IMR-90 (cell line): ENCODE measurements around the gene CABP4. TPM values are rescaled to one million over a fixed set of nuclear protein-coding genes. Genes with fewer than 3 reads are reported as not detected.

ENCODE experiments used
- ATAC-seq: fragments of 200-7000 bp; cut with Tn5 transposase; 2 replicates; pipeline ENCODE4 v1.9.1; 2020; ENCODE audit warnings: low read depth, mild to moderate bottlenecking, moderate library complexity
- BruUV-seq: library from RNA; stranded (reverse); fragments of 400-500 nt; replicated peaks from 2 replicates; lab custom pipeline; 2021; lab: Mats Ljungman, UMichigan
- CTCF ChIA-PET: fragments of 300-600 bp; formaldehyde crosslinking; extraction: SDS; loops from one replicate; lab custom pipeline; 2021; ENCODE audit warnings: antibody characterized with exemption; lab: Yijun Ruan, JAX
- POLR2A ChIA-PET: fragments of 300-600 bp; sonication (Branson Sonifier 250); formaldehyde crosslinking; loops from one replicate; lab custom pipeline; 2022; ENCODE audit warnings: antibody characterized with exemption; ENCODE audit not compliant: unreplicated experiment; lab: Charles Lee
- DNase-seq: peaks from one replicate; pipeline ENCODE4 v3.0.0; 2013
- H2AFZ ChIP-seq: replicated peaks from 2 replicates; pipeline ENCODE3; 2013; ENCODE audit warnings: low read length, mild to moderate bottlenecking; ENCODE audit not compliant: poor library complexity
- H2AK5ac ChIP-seq: 2 replicates; pipeline ENCODE4 v1.6.1; 2013; ENCODE audit warnings: low read depth, low read length, inconsistent platforms
- H2AK9ac ChIP-seq: replicated peaks from 2 replicates; pipeline ENCODE3; 2013; ENCODE audit warnings: mild to moderate bottlenecking, low read depth, low read length, moderate library complexity; ENCODE audit not compliant: poor library complexity
- H2BK120ac ChIP-seq: 2 replicates; pipeline ENCODE4 v1.6.1; 2013; ENCODE audit warnings: low read depth, low read length, inconsistent platforms
- H2BK15ac ChIP-seq: 3 replicates; pipeline ENCODE4 v1.6.1; 2013; ENCODE audit warnings: low read depth, low read length, inconsistent platforms
- H2BK20ac ChIP-seq: 2 replicates; pipeline ENCODE4 v1.6.1; 2013; ENCODE audit warnings: low read depth, mild to moderate bottlenecking, inconsistent platforms, low read length, moderate library complexity
- H2BK5ac ChIP-seq: 2 replicates; pipeline ENCODE4 v1.6.1; 2013; ENCODE audit warnings: mild to moderate bottlenecking, low read depth, low read length, inconsistent platforms; ENCODE audit not compliant: poor library complexity, severe bottlenecking
- H3K14ac ChIP-seq: replicated peaks from 2 replicates; pipeline ENCODE4 v1.6.1; 2013; ENCODE audit warnings: low read depth, low read length, inconsistent platforms
- H3K18ac ChIP-seq: 2 replicates; pipeline ENCODE4 v1.6.1; 2013; ENCODE audit warnings: low read depth, low read length, control low read depth
- H3K23ac ChIP-seq: 2 replicates; pipeline ENCODE4 v1.6.1; 2013; ENCODE audit warnings: low read depth, low read length, inconsistent platforms
- H3K27ac ChIP-seq: 2 replicates; pipeline ENCODE4 v1.5.1; 2013; ENCODE audit warnings: mild to moderate bottlenecking, control low read depth, low read length; ENCODE audit not compliant: insufficient read depth
- H3K27me3 ChIP-seq: 2 replicates; pipeline ENCODE4 v1.6.1; 2013; ENCODE audit warnings: low read length; ENCODE audit not compliant: control insufficient read depth, insufficient read depth
- H3K36me3 ChIP-seq: 2 replicates; pipeline ENCODE4 v1.6.1; 2013; ENCODE audit warnings: low read length, mixed read lengths; ENCODE audit not compliant: control insufficient read depth, insufficient read depth
- H3K4ac ChIP-seq: 2 replicates; pipeline ENCODE4 v1.6.1; 2013; ENCODE audit warnings: low read depth, low read length, inconsistent platforms
- H3K4me1 ChIP-seq: 2 replicates; pipeline ENCODE4 v1.6.1; 2013; ENCODE audit warnings: low read length, mixed read lengths; ENCODE audit not compliant: control insufficient read depth, insufficient read depth
- H3K4me2 ChIP-seq: 2 replicates; pipeline ENCODE4 v1.6.1; 2013; ENCODE audit warnings: low read depth, mild to moderate bottlenecking, control low read depth, low read length, moderate library complexity
- H3K4me3 ChIP-seq: 2 replicates; pipeline ENCODE4 v1.5.1; 2013; ENCODE audit warnings: low read depth, mild to moderate bottlenecking, control low read depth, low read length, moderate library complexity; ENCODE audit not compliant: insufficient read depth
- H3K56ac ChIP-seq: 2 replicates; pipeline ENCODE4 v1.6.1; 2013; ENCODE audit warnings: low read length, inconsistent platforms; ENCODE audit not compliant: insufficient read depth; ENCODE audit errors: extremely low read depth
- H3K79me1 ChIP-seq, 2 experiments: 2 replicates each; pipeline ENCODE4 v1.6.1; 2013; ENCODE audit warnings: low read length in 2 of 2, inconsistent platforms in 1 of 2, low read depth in 1 of 2
- H3K9ac ChIP-seq: 2 replicates; pipeline ENCODE4 v1.6.1; 2013; ENCODE audit warnings: low read depth, low read length, control low read depth
- H3K9me1 ChIP-seq: 2 replicates; pipeline ENCODE4 v1.6.1; 2013; ENCODE audit warnings: low read length, inconsistent platforms; ENCODE audit not compliant: insufficient read depth
- H3K9me3 ChIP-seq: 2 replicates; pipeline ENCODE4 v1.6.1; 2013; ENCODE audit warnings: low read length; ENCODE audit not compliant: control insufficient read depth, insufficient read depth
- H4K20me1 ChIP-seq: 2 replicates; pipeline ENCODE4 v1.6.1; 2013; ENCODE audit warnings: low read length, inconsistent platforms; ENCODE audit not compliant: insufficient read depth
- H4K5ac ChIP-seq: 2 replicates; pipeline ENCODE4 v1.6.1; 2013; ENCODE audit warnings: mild to moderate bottlenecking, low read depth, low read length, control low read depth
- H4K8ac ChIP-seq, 2 experiments: 2 replicates each; pipeline ENCODE4 v1.6.1; 2013; ENCODE audit warnings: low read depth in 2 of 2, low read length in 2 of 2, control low read depth in 1 of 2, inconsistent platforms in 1 of 2
- H4K91ac ChIP-seq: 2 replicates; pipeline ENCODE4 v1.6.1; 2013; ENCODE audit warnings: low read depth, low read length, inconsistent platforms; ENCODE audit not compliant: insufficient read depth
- MAZ ChIP-seq: IDR thresholded peaks from 2 replicates; pipeline ENCODE4 v1.6.1; 2012; ENCODE audit warnings: low read depth, mild to moderate bottlenecking, low read length, improper control_type of control experiment, moderate library complexity, borderline replicate concordance
- WGBS, 2 experiments: methylation state at CpG; one replicate each; pipeline versions ENCODE4 v1.1.5 to v1.1.7; 2013; ENCODE audit warnings: missing lambda C conversion rate in 2 of 2; ENCODE audit not compliant: insufficient read length in 1 of 2; ENCODE audit errors: extremely low coverage in 2 of 2; 5-methylcytosine and 5-hydroxymethylcytosine counted together
- dilution Hi-C: fragments of 300-500 bp; cut with HindIII; formaldehyde crosslinking; loops from one replicate; pipeline ENCODE4 v1.14.3; 2018; ENCODE audit warnings: low sequenced_read_pairs; ENCODE audit not compliant: unreplicated experiment
- in situ Hi-C: fragments of 300-500 bp; cut with MboI; formaldehyde crosslinking; loops from 3 replicates; pipeline ENCODE4 v1.14.3; 2019; ENCODE audit warnings: low sequenced_read_pairs, inconsistent platforms, mixed read lengths
- intact Hi-C: fragments of 100-400 bp; cut with micrococcal nuclease; formaldehyde crosslinking; loops from 2 replicates; pipeline ENCODE4 v1.10.0; 2022
- polyA plus RNA-seq, 3 experiments: library from polyadenylated mRNA; depleted of rRNA; stranded (reverse); fragments of >200 nt; gene quantifications; 2 replicates each; pipeline ENCODE4 v1.2.3, GENCODE V29; 2012; ENCODE audit warnings: low replicate concordance in 1 of 3
- total RNA-seq: library from RNA; depleted of rRNA; stranded (reverse); fragments of >200 nt; gene quantifications from 2 replicates; pipeline ENCODE4 v1.2.3, GENCODE V29; 2012
- TF ChIP-seq, protein P1 (sequence below): conservative IDR thresholded peaks from 2 replicates; pipeline ENCODE4 v1.5.1; 2012; ENCODE audit warnings: mild to moderate bottlenecking, low read depth, low read length, improper control_type of control experiment

Gene CABP4
- total and polyA plus RNA-seq, 2 of the 4 experiments (the other 2 are of a cell fraction), result not detected

DNA sequence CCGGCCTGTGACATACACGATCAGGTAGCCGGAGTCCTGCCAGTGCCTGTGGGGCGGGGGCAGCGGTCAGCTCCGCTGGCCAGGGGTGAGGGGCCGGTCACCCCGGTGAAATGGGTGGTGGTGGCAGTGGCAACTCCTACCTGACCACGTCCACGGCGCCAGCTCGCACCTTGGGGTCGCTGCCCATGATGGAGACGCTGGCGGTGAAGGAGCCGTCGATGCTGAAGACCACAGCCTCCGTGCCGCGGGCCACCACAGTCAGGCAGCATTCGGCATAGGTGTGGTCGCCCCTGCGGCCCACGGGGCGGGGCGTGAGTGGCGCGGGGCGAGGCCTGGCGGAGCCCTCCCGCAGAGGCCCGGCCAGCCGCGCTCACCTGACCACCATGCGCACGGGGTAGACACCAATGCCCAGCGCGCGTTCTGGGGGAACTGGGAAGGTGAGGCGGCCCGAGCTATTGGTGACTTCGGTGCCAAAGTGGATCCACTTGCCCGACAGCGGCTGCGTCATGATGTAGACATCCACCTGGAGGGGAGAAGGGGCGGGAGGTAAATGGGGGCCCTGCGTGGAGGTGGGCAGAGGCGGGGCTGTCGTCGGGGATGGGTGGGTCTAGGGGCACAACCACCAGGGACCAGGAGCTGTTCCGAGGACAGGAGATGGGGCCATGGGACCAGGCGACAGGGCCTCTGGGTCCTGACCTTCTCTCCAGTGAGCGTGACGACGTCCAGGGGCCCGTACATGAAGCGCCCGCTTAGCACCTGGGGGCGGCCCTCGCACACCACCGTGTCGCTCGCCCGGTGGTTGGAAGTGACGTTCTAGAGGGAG is 38.6 kb downstream of the CABP4 start:
- Histone ChIP-seq H2BK15ac (no peak overlapping the region), H3K4me1 (no peaks in the 10 kb centered on the region), H3K4ac (no peak overlapping the region), H3K14ac (no peak overlapping the region), H3K9me1 (peaks cover 4% of the 10 kb centered on the region; the same call in 1 of the 2 replicates), H3K27me3 (no peaks in the 10 kb centered on the region), H4K8ac (no peak overlapping the region), H3K56ac (no peak overlapping the region), H3K36me3 (peaks cover 60% of the 10 kb centered on the region), H2BK120ac (no peak overlapping the region), H3K9me3 (no peaks in the 10 kb centered on the region), H2BK5ac (no peak overlapping the region), H3K23ac (no peak overlapping the region), H2BK20ac (no peak overlapping the region), H3K9ac (no peak overlapping the region), H2AFZ (no peak overlapping the region), H3K18ac (no peak overlapping the region), H4K91ac (no peak overlapping the region), H3K79me1 (no peaks in the 10 kb centered on the region), H2AK9ac (no peak overlapping the region), H4K5ac (no peak overlapping the region), H3K27ac (no peak overlapping the region), H4K20me1 (no peaks in the 10 kb centered on the region; the same call in 1 of the 2 replicates), H3K4me2 (no peak overlapping the region), H2AK5ac (no peak overlapping the region), H3K4me3 (no peak overlapping the region)
- WGBS, 2 experiments, result 96% methylated on average over 30 of the region's 65 CpGs; no CpG with 5 or more reads in 1 of the 2 experiments
- POLR2A ChIA-PET, result no interaction called here
- ATAC-seq (no peak), DNase-seq (no peak)
- TF ChIP-seq, protein P1, sequence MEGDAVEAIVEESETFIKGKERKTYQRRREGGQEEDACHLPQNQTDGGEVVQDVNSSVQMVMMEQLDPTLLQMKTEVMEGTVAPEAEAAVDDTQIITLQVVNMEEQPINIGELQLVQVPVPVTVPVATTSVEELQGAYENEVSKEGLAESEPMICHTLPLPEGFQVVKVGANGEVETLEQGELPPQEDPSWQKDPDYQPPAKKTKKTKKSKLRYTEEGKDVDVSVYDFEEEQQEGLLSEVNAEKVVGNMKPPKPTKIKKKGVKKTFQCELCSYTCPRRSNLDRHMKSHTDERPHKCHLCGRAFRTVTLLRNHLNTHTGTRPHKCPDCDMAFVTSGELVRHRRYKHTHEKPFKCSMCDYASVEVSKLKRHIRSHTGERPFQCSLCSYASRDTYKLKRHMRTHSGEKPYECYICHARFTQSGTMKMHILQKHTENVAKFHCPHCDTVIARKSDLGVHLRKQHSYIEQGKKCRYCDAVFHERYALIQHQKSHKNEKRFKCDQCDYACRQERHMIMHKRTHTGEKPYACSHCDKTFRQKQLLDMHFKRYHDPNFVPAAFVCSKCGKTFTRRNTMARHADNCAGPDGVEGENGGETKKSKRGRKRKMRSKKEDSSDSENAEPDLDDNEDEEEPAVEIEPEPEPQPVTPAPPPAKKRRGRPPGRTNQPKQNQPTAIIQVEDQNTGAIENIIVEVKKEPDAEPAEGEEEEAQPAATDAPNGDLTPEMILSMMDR, result no peak
- TF ChIP-seq MAZ, result no peak
- in situ Hi-C loops (no loop called here), intact Hi-C loops (no loop called here), dilution Hi-C loops (no loop called here)
- BruUV-seq, result no TSS peak
- CTCF ChIA-PET, result no interaction called here
